Nephron progenitor cell (in vitro differentiated cells): Measurements from ENCODE around the gene LEKR1.

Experiments used
- DNase-seq: peaks from one replicate; pipeline ENCODE4 v3.0.0; 2021
- H3K27ac Mint-ChIP-seq: 2 replicates; pipeline ENCODE4 v1.8.0; 2021; ENCODE audit warnings: mild to moderate bottlenecking, moderate library complexity, mixed read lengths
- H3K27me3 Mint-ChIP-seq: 2 replicates; pipeline ENCODE4 v1.8.0; 2021; ENCODE audit warnings: mild to moderate bottlenecking, low read depth, mixed read lengths; ENCODE audit not compliant: poor library complexity
- H3K36me3 Mint-ChIP-seq: 2 replicates; pipeline ENCODE4 v1.8.0; 2021; ENCODE audit warnings: low read depth, mixed read lengths
- H3K4me1 Mint-ChIP-seq: 2 replicates; pipeline ENCODE4 v1.8.0; 2021; ENCODE audit warnings: mixed read lengths
- H3K4me3 Mint-ChIP-seq: 2 replicates; pipeline ENCODE4 v1.8.0; 2021; ENCODE audit warnings: mild to moderate bottlenecking, moderate library complexity, mixed read lengths
- H3K9me3 Mint-ChIP-seq: 2 replicates; pipeline ENCODE4 v1.8.0; 2021; ENCODE audit warnings: mild to moderate bottlenecking, moderate library complexity, mixed read lengths
- CTCF ChIP-seq: fragments of 200-600 bp; sonication (generic); IDR thresholded peaks from 2 replicates; pipeline ENCODE4 v1.5.0; 2021; ENCODE audit warnings: antibody characterized with exemption

LEKR1 gene

DNA sequence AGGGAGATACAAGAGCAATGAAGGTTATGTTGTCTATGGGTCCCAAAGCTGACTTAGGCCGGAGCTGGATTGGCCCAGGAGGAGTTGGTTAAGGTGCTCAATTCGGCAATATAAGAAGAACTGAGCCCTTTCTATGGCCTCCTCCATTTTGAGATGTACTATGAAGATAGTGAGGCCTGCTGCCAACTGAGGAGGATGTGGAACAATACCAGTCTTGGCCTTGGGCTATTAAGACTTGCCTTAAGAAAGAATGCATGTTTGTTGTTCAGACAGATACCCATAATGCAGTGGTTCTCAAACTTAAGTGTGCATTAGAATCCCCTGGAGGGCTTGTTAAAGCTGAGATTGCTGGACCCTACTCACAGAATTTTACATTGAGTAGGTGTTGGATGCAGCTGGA lies 24.4 kb upstream of the LEKR1 start:
- no peak for TF ChIP-seq CTCF
- H3K36me3 Mint-ChIP-seq = peaks cover 10% of the 10 kb centered on the region
- DNase-seq = no peak
- H3K4me3 Mint-ChIP-seq = no peak overlapping the region
- no peak overlapping the region for H3K27ac Mint-ChIP-seq
- peaks cover 19% of the 10 kb centered on the region for H3K9me3 Mint-ChIP-seq
- no peaks in the 10 kb centered on the region for H3K27me3 Mint-ChIP-seq
- no peaks in the 10 kb centered on the region for H3K4me1 Mint-ChIP-seq

DNA sequence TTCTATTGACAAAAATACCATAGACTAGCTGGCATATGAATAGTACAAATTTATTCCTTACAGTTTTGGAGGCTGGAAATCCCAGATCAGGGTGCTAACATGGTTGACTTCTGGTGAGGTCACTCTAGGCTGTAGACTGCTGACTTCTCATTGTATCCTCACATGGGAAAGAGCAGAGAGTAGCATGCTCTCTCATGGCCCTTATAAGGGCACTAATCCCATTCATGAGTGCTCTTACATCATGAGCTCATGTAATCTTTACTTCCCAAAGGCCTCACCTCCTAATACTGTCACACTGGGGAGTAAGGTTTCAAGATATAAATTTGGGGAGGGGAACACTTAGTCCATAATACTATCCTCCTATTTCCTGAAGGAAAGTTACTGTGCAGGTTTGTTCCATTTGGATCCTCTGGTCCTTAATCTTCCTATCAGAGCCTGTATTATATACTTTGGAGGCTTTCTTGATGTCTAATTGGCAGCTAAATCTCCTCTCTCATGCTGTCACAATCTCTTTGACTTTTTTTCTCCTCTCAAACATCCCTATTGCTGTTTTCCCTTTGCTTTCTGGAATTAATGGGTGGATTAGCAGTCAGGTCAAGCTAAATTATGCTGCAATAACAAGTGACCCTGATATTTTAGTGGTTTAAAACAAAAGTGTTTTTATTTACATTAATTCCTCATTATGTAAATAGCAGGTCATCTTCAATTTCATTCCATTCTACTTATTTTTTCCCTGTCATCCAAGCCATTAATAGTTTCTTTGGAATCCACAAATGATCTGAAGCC lies 23.1 kb upstream of the LEKR1 start:
- Mint-ChIP-seq H3K27ac (no peak overlapping the region), H3K9me3 (peaks cover 19% of the 10 kb centered on the region), H3K36me3 (peaks cover 10% of the 10 kb centered on the region), H3K27me3 (no peaks in the 10 kb centered on the region), H3K4me1 (no peaks in the 10 kb centered on the region), H3K4me3 (no peak overlapping the region)
- DNase-seq = no peak
- no peak for TF ChIP-seq CTCF

- no peaks in the 10 kb centered on the region for H3K4me1 Mint-ChIP-seq
- DNase-seq = no peak
- H3K36me3 Mint-ChIP-seq = peaks cover 10% of the 10 kb centered on the region
- no peak overlapping the region for H3K27ac Mint-ChIP-seq
- H3K9me3 Mint-ChIP-seq = peaks cover 14% of the 10 kb centered on the region
- no peak overlapping the region for H3K4me3 Mint-ChIP-seq
- H3K27me3 Mint-ChIP-seq = no peaks in the 10 kb centered on the region
- no peak for TF ChIP-seq CTCF
Measured at GRCh38 chr3:156803952-156804741, 22.0 kb upstream of the LEKR1 start.

GRCh38 chr3:156806698-156807097 lies 19.5 kb upstream of the LEKR1 start:
- Mint-ChIP-seq H3K4me3 (no peak overlapping the region), H3K36me3 (no peaks in the 10 kb centered on the region), H3K27me3 (peaks cover 5% of the 10 kb centered on the region), H3K4me1 (peaks cover 6% of the 10 kb centered on the region), H3K9me3 (no peaks in the 10 kb centered on the region), H3K27ac (no peak overlapping the region)
- DNase-seq = no peak
- no peak for TF ChIP-seq CTCF

DNA sequence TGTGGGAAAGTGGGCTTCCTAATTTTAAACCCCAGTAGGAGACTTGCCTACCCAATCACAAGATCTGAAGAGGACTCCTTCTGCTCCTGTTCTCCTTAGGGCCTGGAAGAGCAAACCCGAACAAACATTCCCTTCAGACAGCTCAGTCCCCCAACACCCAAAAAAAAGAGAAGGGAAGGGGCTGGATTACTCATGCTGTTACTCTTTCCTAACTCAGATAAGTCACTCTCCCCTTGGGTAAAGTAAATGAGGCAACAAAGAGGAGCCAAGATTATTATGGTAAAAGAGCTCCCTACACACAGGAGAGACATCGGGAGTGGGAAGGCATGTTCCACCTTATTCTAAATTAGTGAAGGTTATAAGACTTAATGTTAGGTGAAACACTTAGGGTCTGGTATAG lies 18.1 kb upstream of the LEKR1 start:
- no peak for DNase-seq
- peaks cover 10% of the 10 kb centered on the region for H3K27me3 Mint-ChIP-seq
- no peaks in the 10 kb centered on the region for H3K9me3 Mint-ChIP-seq
- H3K27ac Mint-ChIP-seq = no peak overlapping the region
- peaks cover 6% of the 10 kb centered on the region for H3K4me1 Mint-ChIP-seq
- H3K36me3 Mint-ChIP-seq = no peaks in the 10 kb centered on the region
- H3K4me3 Mint-ChIP-seq = no peak overlapping the region
- no peak for TF ChIP-seq CTCF
